Measurements from ENCODE around the gene PRDM12.

The PRDM12 gene

GRCh38 chr9:130732136-130732535 lies 67.7 kb downstream of the PRDM12 start:
- DNase-seq, result no peak

All from suppressor macrophage treated with lipopolysaccharide for 4 hours (primary cell).